Stimulated activated CD8-positive, alpha-beta memory T cell treated with anti-CD3 and anti-CD28 coated beads, Interleukin-4, amount 100 ng/mL, for 1 hour (primary cell): Measurements from ENCODE around the gene ARPP21.

Experiments used
- DNase-seq, 2 donors: peaks; one replicate each; pipeline ENCODE4 v3.0.0-alpha.2; 2020; ENCODE audit warnings: low read depth in 2 of 2, low spot score in 1 of 2

Gene ARPP21

GRCh38 chr3:35733864-35734263, 94.5 kb downstream of the ARPP21 start:
- DNase-seq: no peak

- DNase-seq: no peak
Observed at GRCh38 chr3:35737080-35737479, 97.8 kb downstream of the ARPP21 start.

GRCh38 chr3:35737527-35737926, 98.2 kb downstream of the ARPP21 start:
- DNase-seq: no peak

- DNase-seq: no peak
Observed at GRCh38 chr3:35737934-35738706, 98.8 kb downstream of the ARPP21 start.

- no peak for DNase-seq
Observed at GRCh38 chr3:35739181-35739809, 100.0 kb downstream of the ARPP21 start.

- no peak for DNase-seq
Observed at GRCh38 chr3:35739964-35740527, 100.7 kb downstream of the ARPP21 start.

GRCh38 chr3:35743218-35743617, 103.9 kb downstream of the ARPP21 start:
- no peak for DNase-seq

GRCh38 chr3:35744419-35744818, 105.1 kb downstream of the ARPP21 start:
- DNase-seq: no peak

GRCh38 chr3:35745351-35745750, 106.0 kb downstream of the ARPP21 start:
- no peak for DNase-seq

GRCh38 chr3:35745802-35746484, 106.6 kb downstream of the ARPP21 start:
- DNase-seq: no peak

- no peak for DNase-seq
Observed at GRCh38 chr3:35746492-35746891, 107.2 kb downstream of the ARPP21 start.

- DNase-seq: no peak
Observed at GRCh38 chr3:35748144-35748543, 108.8 kb downstream of the ARPP21 start.

GRCh38 chr3:35751207-35751606, 111.9 kb downstream of the ARPP21 start:
- DNase-seq: no peak

- no peak for DNase-seq
Observed at GRCh38 chr3:35757991-35758757, 118.8 kb downstream of the ARPP21 start.

GRCh38 chr3:35760146-35760545, 120.8 kb downstream of the ARPP21 start:
- DNase-seq: no peak

- no peak for DNase-seq
Observed at GRCh38 chr3:35761311-35761710, 122.0 kb downstream of the ARPP21 start.

- DNase-seq: no peak
Observed at GRCh38 chr3:35772381-35773015, 133.2 kb downstream of the ARPP21 start.

- no peak for DNase-seq
Observed at GRCh38 chr3:35773417-35773816, 134.1 kb downstream of the ARPP21 start.

- DNase-seq: no peak
Observed at GRCh38 chr3:35776346-35776745, 137.0 kb downstream of the ARPP21 start.

- DNase-seq: no peak
Observed at GRCh38 chr3:35777065-35777464, 137.7 kb downstream of the ARPP21 start.
